GM12872 (cell line): ENCODE measurements around the gene CD28.

ENCODE experiments used
- TF ChIP-seq, protein P1 (sequence below): IDR thresholded peaks from 3 replicates; pipeline ENCODE4 v1.5.1; 2011; ENCODE audit warnings: low read depth, mild to moderate bottlenecking, low read length, moderate library complexity; ENCODE audit not compliant: insufficient read depth

Gene CD28

DNA sequence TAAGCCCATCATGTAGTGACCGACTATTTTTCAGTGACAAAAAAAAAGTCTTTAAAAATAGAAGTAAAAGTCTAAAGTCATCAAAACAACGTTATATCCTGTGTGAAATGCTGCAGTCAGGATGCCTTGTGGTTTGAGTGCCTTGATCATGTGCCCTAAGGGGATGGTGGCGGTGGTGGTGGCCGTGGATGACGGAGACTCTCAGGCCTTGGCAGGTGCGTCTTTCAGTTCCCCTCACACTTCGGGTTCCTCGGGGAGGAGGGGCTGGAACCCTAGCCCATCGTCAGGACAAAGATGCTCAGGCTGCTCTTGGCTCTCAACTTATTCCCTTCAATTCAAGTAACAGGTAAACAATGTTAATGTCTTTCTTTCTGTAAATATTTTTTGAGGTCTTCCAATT, at the start of gene CD28:
CD28 (plus strand) TSS at position 237 of the 400 bp plus-strand sequence; CDS start at position 295, 58 bp downstream.
- TF ChIP-seq, protein P1, sequence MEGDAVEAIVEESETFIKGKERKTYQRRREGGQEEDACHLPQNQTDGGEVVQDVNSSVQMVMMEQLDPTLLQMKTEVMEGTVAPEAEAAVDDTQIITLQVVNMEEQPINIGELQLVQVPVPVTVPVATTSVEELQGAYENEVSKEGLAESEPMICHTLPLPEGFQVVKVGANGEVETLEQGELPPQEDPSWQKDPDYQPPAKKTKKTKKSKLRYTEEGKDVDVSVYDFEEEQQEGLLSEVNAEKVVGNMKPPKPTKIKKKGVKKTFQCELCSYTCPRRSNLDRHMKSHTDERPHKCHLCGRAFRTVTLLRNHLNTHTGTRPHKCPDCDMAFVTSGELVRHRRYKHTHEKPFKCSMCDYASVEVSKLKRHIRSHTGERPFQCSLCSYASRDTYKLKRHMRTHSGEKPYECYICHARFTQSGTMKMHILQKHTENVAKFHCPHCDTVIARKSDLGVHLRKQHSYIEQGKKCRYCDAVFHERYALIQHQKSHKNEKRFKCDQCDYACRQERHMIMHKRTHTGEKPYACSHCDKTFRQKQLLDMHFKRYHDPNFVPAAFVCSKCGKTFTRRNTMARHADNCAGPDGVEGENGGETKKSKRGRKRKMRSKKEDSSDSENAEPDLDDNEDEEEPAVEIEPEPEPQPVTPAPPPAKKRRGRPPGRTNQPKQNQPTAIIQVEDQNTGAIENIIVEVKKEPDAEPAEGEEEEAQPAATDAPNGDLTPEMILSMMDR: no peak

DNA sequence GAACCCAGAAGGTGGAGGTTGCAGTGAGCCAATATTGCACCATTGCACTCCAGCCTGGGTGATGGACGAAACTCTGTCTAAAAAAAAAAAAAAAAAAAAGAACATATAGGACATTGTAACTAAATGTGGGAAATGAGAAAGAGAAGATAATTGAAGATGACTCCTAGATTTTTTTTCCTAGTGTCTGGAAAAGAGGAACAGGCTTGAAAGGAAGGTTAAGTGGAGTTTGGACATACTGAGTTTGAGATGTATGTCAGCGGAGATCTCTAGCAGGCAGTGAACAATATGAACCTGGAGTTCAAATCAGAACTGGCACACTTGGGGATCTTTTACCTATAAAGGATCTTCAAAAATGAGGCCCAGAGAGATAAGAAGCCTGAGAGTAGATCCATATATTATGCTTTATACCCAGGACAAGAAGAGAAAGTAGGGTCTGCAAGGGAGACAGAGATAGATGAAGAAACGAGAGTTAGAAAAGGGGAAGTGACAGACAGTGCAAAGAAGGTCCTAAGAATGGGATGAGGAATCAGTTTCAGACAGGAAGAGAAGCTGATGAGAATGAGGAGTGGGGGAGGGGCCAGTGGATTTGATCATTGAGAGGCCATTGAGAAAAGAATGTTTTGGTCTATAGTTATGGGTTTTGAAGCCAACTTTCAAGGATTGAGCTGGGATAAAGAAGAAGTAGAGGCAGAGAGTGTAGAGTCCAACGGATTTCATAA, 46.9 kb upstream of the CD28 start:
- TF ChIP-seq, protein P1: no peak

DNA sequence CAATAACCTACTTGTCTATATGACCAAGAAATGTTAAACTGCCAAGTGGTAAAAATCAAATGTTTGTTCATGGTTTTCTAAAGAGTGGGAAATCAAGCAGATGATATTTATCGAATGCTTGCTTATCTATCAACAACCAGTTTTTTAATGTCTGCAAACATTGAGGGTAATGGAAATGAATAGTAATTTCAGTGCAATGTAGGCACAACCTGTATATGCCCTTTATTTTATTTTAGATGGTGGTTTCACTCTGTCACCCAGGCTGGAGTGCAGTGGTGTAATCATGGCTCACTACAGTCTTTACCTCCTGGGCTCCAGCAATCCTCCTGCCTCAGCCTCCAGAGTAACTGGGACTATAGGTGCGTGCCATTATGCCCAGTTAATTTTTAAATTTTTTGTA, 46.0 kb upstream of the CD28 start:
- TF ChIP-seq, protein P1: no peak

DNA sequence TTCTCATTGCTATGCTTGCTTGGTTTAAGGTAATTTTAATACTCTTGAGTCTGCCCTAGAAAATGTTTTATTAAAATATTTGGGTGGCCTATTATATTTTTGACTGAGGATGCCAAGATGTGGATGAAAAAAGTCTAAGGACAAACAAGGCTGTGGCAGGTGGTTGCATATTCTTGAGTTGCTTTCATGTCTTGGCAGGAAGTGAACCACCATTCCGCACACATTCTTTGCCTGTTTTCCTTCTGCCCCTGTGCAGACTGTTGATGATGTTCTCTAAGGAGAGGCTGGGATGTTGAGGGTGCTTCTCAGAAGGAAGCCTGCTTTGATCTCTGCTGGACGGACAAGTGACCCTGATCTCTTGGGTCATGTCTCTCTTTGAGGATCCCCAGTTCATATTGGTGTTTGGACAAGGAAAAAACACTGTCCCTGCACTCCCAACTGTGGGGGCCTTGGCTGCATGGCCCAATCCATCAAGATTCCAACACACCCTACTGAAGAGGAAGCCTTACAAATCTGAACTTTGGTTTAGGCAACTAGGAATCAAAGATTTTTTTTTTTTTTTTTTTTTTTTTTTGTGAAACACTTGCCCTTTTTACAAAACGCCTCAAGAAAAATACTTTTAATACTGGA, 45.0 kb upstream of the CD28 start:
- TF ChIP-seq, protein P1: no peak

DNA sequence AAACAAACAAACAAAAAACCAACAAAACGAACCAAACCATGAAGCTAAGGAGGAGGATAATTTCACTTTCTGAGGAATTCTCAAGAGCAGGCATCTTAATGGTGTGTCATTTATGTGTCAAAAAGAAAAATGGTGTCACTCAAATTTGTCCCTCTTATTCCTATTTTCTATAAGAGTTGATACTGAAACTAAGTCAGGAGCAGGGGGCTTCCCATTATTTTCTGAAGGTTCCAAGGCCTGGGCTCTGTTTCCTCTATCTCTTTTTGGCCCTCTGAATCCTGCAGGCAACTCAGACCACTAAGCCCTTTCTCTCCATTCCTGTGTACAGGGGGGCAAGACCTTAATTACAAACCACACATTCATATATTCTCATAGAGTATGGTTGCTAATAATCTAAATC, 44.0 kb upstream of the CD28 start:
- TF ChIP-seq, protein P1: no peak

DNA sequence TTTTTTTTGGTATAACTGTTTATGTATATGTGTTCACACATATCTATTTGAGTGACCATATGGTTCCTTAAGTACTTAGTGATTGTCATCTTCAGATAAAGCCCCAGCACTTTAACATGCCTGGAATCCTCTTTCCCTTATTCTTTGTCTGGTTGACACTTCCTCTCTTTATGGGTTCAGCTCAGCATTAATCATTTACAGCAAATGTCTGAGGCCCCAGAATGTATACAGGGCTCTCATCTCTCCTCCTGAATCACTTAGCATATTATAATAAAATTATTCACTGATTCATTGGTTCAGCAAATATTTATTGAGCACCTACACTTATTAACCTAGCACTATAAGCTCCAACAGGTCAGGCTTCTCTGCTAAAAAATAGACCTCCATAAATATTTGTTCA, 43.5 kb upstream of the CD28 start:
- TF ChIP-seq, protein P1: no peak

DNA sequence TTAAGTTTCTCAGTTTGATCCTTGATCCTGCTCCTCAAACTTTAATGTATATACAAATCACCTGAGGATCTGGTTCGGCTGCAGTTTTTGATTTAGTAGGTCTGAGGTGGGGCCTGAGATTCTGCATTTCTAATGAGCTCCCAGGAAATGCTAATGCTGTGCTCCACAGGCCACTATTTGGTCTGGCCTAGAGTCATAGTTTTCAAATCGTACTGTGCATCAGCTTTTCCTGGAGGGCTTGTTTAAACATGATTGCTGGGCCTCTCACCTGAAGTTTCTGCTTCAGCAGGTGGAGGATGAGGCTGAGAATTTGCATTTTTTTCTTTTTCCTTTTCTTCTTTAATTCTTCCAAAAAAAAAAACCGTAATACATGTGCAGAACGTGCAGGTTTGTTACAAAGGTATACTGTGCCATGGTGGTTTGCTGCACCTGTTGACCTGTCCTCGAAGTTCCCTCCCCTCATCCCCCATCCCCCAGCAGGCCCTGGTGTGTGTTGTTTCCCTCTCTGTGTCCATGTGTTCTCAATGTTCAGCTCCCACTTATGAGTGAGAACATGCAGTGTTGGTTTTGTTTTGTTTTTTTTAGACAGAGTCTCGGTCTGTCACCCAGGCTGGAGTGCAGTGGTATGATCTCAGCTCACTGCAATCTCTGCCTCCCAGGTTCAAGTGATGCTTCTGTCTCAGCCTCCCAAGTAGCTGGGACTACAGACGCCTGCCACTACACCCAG, 42.2 kb upstream of the CD28 start:
- TF ChIP-seq, protein P1: no peak
